ENCODE data around the gene SPATA21.
"Not testable (repeated sequence)": the region's sequence is repeated elsewhere in the genome, so short reads cannot be mapped to it uniquely, and the experiment has no call there.

SPATA21 gene, protein sequence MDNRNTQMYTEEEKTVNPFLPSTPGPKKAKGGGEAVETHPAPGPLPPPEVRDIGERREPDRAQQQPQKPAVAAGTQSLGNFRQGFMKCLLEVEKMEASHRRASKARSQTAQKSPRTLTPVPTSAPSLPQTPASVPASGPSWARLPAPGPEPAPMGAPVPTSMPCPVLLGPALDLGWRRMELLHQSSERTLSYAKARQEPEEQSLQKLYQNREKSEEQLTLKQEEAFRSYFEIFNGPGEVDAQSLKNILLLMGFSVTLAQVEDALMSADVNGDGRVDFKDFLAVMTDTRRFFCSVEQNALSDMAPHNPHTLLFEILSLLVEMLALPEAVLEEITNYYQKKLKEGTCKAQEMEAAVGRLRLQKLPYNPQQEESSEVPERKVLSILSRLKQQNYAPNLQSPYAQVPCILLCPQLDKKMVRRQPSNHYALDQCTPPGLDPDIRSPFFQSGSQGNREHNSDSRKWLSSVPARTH

DNA sequence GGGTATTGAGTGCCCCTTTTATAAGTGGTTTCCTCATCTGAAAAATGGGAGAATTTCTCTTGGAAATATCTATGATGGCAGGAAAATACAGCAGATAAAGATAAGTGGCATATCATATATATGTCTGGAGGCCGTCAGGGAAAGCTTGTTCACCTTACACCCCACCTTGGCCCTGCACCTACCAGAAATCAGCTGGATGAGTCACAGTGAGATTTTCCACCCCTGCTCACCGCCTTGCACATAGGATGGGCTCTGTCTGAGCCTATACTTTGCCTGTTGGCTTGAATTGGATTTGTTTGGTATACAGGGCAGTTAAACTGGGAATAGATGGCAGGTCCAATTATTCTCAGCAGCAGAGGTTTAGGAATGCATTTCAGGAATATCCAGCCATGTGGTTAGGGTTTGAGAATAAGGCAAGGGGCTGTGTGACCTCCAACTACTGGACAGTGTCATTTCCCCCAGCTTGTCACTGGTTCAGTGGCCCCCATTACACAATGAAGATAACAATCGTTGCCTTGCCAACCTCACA lies at the start of gene SPATA21:
TSS of gene SPATA21 (minus strand) at position 479 of the 529 bp plus-strand sequence. CDS start 6,053 bp downstream, outside the sequence.
- TF ChIP-seq, protein P1, sequence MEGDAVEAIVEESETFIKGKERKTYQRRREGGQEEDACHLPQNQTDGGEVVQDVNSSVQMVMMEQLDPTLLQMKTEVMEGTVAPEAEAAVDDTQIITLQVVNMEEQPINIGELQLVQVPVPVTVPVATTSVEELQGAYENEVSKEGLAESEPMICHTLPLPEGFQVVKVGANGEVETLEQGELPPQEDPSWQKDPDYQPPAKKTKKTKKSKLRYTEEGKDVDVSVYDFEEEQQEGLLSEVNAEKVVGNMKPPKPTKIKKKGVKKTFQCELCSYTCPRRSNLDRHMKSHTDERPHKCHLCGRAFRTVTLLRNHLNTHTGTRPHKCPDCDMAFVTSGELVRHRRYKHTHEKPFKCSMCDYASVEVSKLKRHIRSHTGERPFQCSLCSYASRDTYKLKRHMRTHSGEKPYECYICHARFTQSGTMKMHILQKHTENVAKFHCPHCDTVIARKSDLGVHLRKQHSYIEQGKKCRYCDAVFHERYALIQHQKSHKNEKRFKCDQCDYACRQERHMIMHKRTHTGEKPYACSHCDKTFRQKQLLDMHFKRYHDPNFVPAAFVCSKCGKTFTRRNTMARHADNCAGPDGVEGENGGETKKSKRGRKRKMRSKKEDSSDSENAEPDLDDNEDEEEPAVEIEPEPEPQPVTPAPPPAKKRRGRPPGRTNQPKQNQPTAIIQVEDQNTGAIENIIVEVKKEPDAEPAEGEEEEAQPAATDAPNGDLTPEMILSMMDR (conservative IDR thresholded peaks at IDR 0.05): no peak

DNA sequence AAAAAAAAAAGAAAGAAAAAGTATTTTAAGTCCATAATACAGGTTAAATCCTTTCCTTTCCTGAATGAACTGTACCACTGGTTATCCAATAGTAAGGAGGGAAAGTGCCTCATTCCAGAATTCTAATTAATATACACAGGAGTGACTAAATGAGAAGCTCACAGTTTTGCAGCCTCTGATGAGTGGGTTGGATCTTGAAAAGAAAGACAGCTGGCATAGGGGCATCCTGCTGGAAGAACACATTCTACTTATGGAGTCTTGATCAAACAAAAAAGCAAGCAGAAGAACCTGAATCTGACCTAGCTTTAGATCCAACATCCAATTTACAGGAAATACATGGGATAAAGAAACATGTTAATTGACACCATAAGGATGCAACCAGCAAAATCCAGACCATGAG lies 49.8 kb upstream of the SPATA21 start:
- H3K27ac ChIP-seq: not testable (repeated sequence)

More for the DNA sequence above, at the start of gene SPATA21:
- no peak within 1 kb of the TSS for H3K27ac ChIP-seq

DNA sequence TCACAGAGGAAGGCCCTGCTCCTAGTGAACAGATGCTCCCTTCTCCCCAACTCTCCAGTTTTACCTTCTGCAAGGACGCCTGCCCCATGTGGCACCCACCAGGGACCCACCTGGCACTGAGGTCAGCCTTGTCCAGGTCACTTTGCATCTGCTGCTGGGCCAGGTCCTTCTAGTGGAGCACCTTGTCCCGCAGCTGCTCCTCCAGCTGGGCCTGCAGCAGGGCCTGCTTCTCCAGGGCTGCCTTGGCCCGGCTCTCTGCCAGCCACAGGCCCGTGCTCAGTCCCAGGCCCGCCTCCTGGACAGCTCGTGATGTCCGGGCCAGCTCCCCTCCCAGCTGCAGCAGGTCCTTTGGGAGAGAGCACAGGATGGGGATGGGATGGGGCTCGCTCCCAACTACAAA lies 49.1 kb upstream of the SPATA21 start:
- H3K27ac ChIP-seq: not testable (repeated sequence)

DNA sequence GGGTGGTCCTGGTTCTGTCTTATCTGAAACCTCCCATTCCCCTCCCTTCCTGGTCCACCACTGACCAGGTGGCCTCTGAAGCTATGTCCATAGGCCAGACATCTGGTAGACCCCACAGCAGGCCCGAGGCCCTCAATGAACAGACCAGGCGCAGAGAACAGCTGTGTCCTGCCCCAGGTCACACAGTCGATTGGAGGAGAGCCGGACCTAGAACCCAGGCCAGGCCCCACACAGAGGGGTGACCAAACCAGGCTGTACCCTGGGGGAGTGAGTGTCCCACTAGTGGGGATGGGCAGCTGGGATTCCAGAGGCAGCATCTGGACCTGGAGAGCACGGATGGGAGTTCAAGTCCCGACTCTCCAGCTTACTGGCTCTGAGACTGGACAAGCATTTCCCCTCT lies 47.7 kb upstream of the SPATA21 start:
- TF ChIP-seq, protein P1 (conservative IDR thresholded peaks at IDR 0.05): no peak
- no peak overlapping the region for H3K27ac ChIP-seq

DNA sequence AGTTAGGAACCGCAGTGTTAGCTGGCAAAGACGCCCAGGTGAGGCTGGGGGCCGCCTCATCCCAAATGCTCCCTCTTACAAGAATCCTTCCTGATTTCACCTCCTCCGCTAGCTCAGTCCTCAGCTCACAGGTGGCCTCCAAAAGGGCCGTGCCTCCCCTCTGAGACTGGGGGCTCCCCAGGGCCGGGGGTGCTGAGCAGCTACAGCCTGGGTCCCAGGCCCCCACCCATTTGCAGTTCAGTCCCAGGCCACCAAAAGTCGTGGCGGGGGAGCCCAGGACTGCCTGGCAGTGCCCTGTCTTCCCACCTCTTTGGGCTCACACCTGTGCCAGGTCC lies 47.2 kb upstream of the SPATA21 start:
- TF ChIP-seq, protein P1 (conservative IDR thresholded peaks at IDR 0.05): no peak
- no peak overlapping the region for H3K27ac ChIP-seq

DNA sequence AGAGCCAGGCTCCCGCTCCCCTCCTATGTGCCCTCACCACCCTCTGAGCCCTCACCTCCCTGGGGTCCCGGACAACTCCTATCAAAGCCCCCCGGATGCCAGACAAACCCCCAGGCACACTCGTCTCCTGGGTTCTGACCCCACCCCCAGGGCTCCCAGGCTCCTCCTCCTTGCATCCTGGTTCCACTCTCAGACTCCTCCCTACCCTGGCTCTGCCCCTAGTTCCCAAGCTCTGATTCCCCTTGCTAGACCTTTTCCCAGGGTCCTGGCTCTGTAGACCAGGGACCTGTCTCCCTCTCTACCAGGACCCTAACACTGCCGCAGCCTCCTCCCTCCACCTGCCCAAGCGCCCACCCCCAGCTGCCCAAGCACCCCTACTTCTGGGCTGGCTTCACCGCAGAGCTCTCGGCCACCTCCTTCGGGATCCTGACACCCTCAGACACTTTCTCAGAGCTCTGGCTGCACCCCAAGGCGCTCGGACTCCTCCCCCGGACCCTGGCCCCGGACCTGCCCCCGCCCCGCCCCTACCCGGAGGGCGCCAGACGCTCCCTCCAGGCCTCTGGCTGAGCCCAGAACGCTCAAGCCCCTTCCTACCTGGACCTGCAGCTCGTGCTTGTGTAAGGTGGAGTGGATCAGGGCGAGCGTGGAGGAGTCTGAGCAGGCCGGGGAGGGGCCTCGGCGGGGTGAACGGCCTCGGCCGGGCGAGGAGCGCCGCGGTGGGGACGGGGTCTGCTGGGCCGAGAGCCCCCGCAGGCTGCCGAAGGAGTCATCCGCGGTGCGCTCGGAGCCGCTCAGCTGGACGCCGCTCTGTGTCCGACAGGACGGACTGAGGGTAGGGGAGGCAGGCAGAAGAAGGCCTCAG lies 46.6 kb upstream of the SPATA21 start:
- not testable (repeated sequence) for H3K27ac ChIP-seq

DNA sequence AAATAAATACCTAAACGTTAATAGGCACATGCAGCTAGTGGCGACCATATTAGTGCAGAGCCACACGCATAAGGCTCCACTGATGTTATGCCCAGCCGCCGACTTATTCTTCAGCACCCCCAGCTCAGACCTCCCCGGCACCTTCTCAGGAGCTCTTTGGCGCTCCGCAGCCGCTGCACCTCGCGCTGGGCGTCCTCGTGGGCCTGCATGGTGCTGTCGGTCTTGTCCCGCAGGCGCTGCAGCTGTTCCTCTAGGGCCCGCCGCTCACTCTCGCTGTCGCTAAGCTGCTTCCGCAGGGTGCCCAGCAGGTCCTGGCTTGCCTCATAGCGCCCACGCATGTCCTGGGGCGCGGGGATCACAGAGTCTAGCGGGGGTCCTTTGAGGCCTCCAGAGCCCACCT lies 45.9 kb upstream of the SPATA21 start:
- not testable (repeated sequence) for H3K27ac ChIP-seq

DNA sequence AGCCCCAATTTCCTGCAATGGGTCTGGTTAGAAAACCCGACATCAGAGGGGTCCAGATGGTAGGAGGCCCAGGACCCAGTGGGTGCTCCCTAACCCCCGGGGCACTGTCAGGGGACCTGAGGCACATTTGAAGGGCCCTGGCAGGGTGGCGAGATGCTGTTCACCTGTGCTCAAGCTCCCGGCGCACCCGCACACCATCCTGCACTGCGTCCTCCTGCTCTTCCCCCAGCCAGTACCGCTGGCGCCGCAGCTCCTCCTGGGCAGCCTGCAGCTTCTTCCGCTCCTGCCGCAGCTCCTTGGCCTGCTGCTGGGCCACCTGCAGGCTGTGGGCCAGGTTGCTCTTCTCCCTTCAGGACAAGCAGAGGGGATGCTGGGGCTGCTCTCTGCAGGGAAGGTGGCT lies 40.9 kb upstream of the SPATA21 start:
- TF ChIP-seq, protein P1 (conservative IDR thresholded peaks at IDR 0.05): no peak

DNA sequence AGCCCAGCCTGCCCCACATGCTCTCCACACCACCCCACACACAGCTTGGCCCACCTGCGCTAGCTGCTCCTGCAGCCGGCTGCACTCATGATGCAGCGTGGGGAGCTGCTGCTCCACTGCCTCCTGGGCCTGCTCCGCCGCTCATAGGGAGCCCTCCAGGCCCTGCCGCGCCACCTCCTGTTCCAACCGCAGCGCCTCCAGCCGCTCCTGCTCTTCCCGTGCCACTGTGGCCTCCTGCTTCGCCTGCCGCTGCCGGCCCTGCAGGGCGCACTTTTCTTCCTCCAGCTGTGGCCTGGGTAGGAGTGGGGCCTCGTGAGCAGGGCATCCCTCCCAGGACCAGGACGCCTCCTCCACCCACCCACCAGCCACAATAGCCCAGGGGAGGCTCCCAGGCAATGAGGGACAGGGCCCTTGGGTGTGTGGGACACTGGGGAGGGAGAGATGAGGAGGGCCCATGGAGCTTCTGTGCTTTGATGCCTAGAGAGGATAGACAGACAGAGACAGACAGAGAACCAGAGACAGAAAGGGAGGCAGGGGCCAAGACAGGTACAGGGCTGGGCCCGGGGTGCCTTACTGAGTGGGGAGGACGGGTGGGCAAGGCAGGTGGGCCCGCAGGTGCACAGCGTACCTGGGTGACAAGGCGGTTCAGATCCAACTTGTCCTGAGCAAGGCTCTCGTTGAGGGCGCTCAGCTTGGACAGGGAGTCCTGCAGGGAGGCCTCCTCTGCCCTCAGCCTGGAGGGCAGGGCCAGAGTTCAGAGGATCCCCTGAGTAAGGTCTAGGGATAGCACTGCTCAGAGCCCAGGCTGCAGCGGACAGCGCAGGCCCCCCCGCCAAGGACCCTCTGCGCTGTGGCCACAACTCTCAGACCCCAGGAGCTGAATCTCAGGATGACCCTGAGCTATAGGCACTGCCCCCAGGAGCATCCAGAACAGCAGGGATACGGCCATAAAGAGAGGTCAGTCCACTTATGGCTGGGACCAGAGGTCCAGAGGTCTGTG lies 38.8 kb upstream of the SPATA21 start:
- H3K27ac ChIP-seq: not testable (repeated sequence)

More for the DNA sequence above, 40.9 kb upstream of the SPATA21 start:
- no peak overlapping the region for H3K27ac ChIP-seq

DNA sequence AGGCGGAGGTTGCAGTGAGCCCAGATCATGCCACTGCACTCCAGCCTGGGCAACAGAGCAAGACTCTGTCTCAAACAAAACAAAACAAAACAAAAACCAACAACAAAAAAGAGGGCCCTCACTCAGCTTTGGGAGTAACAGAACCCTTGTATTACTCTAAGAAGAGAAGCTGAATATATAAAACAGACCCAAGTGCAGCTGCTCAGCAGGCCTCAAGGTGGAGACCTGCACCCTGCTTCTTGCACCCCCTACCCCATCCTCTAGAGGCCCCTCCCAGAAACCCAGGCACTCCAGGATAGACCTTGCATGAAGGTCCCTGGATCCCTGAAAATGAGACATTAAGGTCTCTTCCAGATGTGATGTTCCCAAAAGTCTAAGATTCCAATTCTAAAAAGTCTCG lies 37.7 kb upstream of the SPATA21 start:
- H3K27ac ChIP-seq: not testable (repeated sequence)
